ENCODE data around the gene NEIL3.

- peak in 1 of 3 experiments; percentile 4 for TF ChIP-seq CTCF (optimal IDR thresholded peaks at IDR 0.05 in 1 of 3, IDR thresholded peaks at IDR 0.05 in 1 of 3, conservative IDR thresholded peaks at IDR 0.05 in 1 of 3; ENCODE audit: extremely low read depth in 1 of 3, insufficient read depth in 2 of 3, low read length in 3 of 3)
- no peak for TF ChIP-seq EZH2 (IDR thresholded peaks at IDR 0.05; ENCODE audit: low read length)
Observed at GRCh38 chr4:177349191-177349590, 39.5 kb downstream of the NEIL3 start.

Measured in keratinocyte (primary cell).